RWPE2 (cell line): ENCODE results near the gene CELA1.

Source experiments
- ATAC-seq: fragments of 200-7000 bp; cut with Tn5 transposase; 3 replicates; pipeline ENCODE4 v1.9.1; 2021; ENCODE audit warnings: low read depth
- DNase-seq: peaks from one replicate; pipeline ENCODE4 v3.0.0-alpha.2; 2020; ENCODE audit warnings: low spot score
- H3K27ac ChIP-seq: fragments of 450-650 bp; 2 replicates; pipeline ENCODE4 v1.5.1; 2017; ENCODE audit warnings: mild to moderate bottlenecking; ENCODE audit not compliant: poor library complexity, severe bottlenecking
- H3K27me3 ChIP-seq: fragments of 250-450 bp; sonication (Bioruptor Pico); 2 replicates; pipeline ENCODE4 v1.5.1; 2021; ENCODE audit warnings: mild to moderate bottlenecking, moderate library complexity; ENCODE audit not compliant: insufficient read depth, poor library complexity, severe bottlenecking
- H3K36me3 ChIP-seq: fragments of 250-450 bp; sonication (Bioruptor Pico); 2 replicates; pipeline ENCODE4 v1.5.1; 2020; ENCODE audit warnings: low read depth, mild to moderate bottlenecking, moderate library complexity
- H3K4me1 ChIP-seq: fragments of 250-450 bp; sonication (Bioruptor Pico); 2 replicates; pipeline ENCODE4 v1.5.1; 2021; ENCODE audit warnings: mild to moderate bottlenecking, moderate library complexity; ENCODE audit not compliant: insufficient read depth, poor library complexity, severe bottlenecking
- H3K4me3 ChIP-seq: fragments of 250-450 bp; sonication (Bioruptor Pico); 2 replicates; pipeline ENCODE4 v1.5.1; 2021; ENCODE audit warnings: mild to moderate bottlenecking, moderate library complexity; ENCODE audit not compliant: severe bottlenecking
- H3K9me3 ChIP-seq: fragments of 250-450 bp; sonication (Bioruptor Pico); 2 replicates; pipeline ENCODE4 v1.5.1; 2021; ENCODE audit warnings: mild to moderate bottlenecking, moderate library complexity; ENCODE audit not compliant: severe bottlenecking
- TF ChIP-seq, protein P1 (sequence below): fragments of 450-650 bp; IDR thresholded peaks from one replicate; pipeline ENCODE4 v1.5.1; 2017; ENCODE audit warnings: mild to moderate bottlenecking, moderate library complexity; ENCODE audit not compliant: poor library complexity, severe bottlenecking

CELA1 gene

DNA sequence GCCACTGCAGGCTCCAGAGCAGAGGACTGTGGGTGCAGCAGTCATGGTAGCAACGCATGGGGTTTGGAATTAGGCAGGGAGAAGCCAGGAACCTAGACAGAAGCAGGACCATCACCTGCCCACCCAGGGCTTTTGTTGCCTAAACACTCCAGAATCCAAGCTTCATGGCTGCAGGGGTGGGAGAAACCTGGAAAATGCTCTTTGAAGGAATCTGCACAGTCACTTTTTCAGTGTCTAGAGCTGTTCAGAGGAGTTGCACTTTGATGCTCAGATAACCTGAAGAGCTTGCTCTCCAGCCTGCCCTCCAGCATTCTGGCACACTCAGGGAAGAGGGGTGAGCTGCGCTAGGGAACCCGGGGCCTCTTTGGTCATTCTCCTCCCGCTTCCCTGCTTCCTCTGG is 1.6 kb upstream of the CELA1 start:
- H3K27ac ChIP-seq, result no peak overlapping the region
- H3K9me3 ChIP-seq, result no peaks in the 10 kb centered on the region
- no peak for DNase-seq
- ATAC-seq, result no peak
- no peaks in the 10 kb centered on the region for H3K4me1 ChIP-seq
- H3K27me3 ChIP-seq, result no peaks in the 10 kb centered on the region
- H3K4me3 ChIP-seq, result no peak overlapping the region
- no peaks in the 10 kb centered on the region for H3K36me3 ChIP-seq
- TF ChIP-seq, protein P1, sequence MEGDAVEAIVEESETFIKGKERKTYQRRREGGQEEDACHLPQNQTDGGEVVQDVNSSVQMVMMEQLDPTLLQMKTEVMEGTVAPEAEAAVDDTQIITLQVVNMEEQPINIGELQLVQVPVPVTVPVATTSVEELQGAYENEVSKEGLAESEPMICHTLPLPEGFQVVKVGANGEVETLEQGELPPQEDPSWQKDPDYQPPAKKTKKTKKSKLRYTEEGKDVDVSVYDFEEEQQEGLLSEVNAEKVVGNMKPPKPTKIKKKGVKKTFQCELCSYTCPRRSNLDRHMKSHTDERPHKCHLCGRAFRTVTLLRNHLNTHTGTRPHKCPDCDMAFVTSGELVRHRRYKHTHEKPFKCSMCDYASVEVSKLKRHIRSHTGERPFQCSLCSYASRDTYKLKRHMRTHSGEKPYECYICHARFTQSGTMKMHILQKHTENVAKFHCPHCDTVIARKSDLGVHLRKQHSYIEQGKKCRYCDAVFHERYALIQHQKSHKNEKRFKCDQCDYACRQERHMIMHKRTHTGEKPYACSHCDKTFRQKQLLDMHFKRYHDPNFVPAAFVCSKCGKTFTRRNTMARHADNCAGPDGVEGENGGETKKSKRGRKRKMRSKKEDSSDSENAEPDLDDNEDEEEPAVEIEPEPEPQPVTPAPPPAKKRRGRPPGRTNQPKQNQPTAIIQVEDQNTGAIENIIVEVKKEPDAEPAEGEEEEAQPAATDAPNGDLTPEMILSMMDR, result no peak

DNA sequence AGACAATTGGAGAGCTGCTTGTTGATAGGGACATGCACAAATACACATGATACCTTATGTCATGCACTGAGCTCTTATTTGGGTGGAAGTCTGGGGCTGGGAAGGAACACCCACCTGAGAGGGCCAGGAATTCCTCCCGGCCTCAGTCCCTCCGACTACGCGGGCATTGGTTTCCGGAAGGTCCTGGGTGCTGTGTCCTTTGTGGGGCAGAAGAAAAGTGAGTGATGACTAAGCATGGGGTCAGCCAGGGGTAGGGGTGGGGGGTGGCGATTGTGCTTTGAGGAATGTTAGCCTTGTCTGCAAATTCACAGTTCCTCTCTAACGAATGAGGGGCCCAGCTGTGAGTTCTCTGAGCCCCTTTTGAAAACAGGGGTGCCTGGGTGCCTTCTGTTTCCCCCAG is 798 bp downstream of the CELA1 start:
- no peak for ATAC-seq
- Histone ChIP-seq H3K36me3 (no peaks in the 10 kb centered on the region), H3K4me1 (no peaks in the 10 kb centered on the region), H3K4me3 (no peak overlapping the region), H3K9me3 (no peaks in the 10 kb centered on the region), H3K27me3 (no peaks in the 10 kb centered on the region), H3K27ac (no peak overlapping the region)
- no peak for DNase-seq
- TF ChIP-seq, protein P1, result no peak

DNA sequence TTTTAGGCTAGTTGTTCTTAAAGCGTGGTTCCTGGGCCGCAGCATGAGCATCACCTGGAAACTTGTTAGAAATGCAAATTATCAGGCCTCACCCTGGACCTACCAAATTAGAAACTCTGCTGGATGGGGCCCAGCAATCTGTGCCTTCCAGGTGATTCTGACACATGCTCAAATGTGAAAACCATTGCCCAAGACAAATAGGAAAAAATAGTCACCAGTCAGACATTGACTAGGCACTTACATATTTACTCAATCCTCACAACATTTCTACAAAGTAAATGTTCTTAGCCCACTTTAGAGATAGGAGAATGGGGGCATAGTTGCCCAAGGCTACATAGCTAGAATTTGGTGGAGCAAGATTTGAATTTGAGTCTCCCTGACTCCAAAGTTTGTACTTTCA is 3.3 kb downstream of the CELA1 start:
- H3K4me1 ChIP-seq, result no peaks in the 10 kb centered on the region
- H3K9me3 ChIP-seq, result no peaks in the 10 kb centered on the region
- no peaks in the 10 kb centered on the region for H3K36me3 ChIP-seq
- ATAC-seq (no peak), DNase-seq (no peak)
- H3K27me3 ChIP-seq, result no peaks in the 10 kb centered on the region
- TF ChIP-seq, protein P1, result no peak
- H3K27ac ChIP-seq, result no peak overlapping the region
- no peak overlapping the region for H3K4me3 ChIP-seq

DNA sequence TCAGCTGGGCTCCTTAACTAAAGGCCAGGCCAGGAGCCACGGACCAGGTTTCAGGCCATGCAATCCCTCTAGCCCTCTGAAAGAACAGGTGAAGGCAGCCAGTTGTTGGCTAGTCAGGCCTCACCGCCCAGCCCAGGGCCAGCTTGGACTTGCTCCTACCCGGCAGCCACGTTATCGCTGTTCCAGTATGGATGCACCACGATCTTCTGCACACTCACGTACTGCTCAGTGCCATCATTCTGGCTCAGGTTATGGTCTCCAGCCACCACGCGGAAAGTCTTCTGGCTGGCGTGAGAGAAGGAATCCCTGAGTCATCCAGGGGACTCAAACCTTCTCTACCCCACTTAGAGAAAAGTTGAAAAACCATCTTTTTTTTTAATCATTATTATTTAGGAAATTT is 4.1 kb downstream of the CELA1 start:
- no peaks in the 10 kb centered on the region for H3K9me3 ChIP-seq
- no peaks in the 10 kb centered on the region for H3K27me3 ChIP-seq
- H3K36me3 ChIP-seq, result no peaks in the 10 kb centered on the region
- no peak overlapping the region for H3K27ac ChIP-seq
- ATAC-seq, result no peak
- no peak for DNase-seq
- H3K4me3 ChIP-seq, result no peak overlapping the region
- H3K4me1 ChIP-seq, result no peaks in the 10 kb centered on the region
- TF ChIP-seq, protein P1, result no peak

DNA sequence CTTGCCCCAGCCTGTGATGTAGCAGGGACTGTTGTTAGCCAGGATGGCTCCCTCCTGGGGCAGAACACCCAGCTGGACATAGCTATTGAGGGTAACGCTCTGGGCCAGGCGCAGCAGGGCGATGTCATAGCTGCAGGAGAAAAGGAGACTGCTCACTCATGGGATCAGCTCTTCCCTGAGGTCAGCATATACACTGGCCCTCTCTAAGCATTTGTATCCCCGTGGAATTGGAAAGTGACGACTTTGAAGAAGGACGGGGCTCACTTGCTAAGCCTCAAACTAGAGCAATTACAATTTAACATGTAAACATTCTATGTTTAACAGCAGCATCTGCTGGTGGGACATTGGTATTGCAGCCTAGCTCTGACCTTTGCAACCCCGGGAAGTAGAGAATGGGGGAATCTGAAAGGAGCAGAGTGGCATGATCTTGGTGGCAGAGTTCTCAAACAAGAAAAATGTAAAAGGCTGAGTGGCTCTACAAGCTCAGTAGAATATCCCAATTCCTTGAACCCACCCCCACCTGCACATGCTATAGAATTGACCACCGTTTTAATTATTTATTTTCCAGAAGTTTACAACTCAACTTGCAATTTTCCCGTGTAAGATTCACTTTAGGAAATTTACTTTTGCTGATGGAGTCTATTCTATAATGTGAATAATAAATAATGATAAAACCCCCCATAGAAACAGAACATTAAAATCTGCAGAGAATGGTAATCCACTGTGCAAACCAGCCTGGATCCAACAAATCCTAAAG is 5.0 kb downstream of the CELA1 start:
- no peaks in the 10 kb centered on the region for H3K9me3 ChIP-seq
- H3K27ac ChIP-seq, result no peak overlapping the region
- H3K4me3 ChIP-seq, result no peak overlapping the region
- no peaks in the 10 kb centered on the region for H3K27me3 ChIP-seq
- no peak for DNase-seq
- peak; percentile 66 for ATAC-seq
- TF ChIP-seq, protein P1, result peak; percentile 98
- no peaks in the 10 kb centered on the region for H3K4me1 ChIP-seq
- no peaks in the 10 kb centered on the region for H3K36me3 ChIP-seq
